GM19328 (cell line): Measurements from ENCODE around the gene KMO.
A peak's percentile ranks its signal among the peaks of the same experiment; 100 is the strongest.

ENCODE experiments used
- ATAC-seq: cut with Tn5 transposase; IDR thresholded peaks from one replicate; pipeline ENCODE4 v1.9.1; 2021; ENCODE audit warnings: mild to moderate bottlenecking, moderate library complexity; ENCODE audit not compliant: unreplicated experiment

KMO gene

DNA sequence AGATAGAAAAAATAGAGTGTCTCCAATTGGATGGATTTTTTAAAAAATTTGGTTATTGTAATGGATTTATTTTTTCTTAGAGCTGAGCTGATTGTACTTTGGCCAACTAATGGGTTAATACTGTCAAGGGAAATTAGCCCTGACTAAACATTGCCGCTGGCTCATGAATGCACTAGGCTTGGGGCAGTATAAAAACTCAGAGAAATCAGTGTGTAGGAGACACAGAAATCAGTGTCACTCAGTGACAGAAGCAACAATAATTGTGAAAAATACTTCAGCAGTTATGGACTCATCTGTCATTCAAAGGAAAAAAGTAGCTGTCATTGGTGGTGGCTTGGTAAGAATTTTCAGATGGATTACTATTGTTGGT, at the start of gene KMO:
KMO (plus strand) TSS at position 217 of the 370 bp plus-strand sequence; CDS start at position 284, 67 bp downstream.
- peak; percentile 26 for ATAC-seq

DNA sequence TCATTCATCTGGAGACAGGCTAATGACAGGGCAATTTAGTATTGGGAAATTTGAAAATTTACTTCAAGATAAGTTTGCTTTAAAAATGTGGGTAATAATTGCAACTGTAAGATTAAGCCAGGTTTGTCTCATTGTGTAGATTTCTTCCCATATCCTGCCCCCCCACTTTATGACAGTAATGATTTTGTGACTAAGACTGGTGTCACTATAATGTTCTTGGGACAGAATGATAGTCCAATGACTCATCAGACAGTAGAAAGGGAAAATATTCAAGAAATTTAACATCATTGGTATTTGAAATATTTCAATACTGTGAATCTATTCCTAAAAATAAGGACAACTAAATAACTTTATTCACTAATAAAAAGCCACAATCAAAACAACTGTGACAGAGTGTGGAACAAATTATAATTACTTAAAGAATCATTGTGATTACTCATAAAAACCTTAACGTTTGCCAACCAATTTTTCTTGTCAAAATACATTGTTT, 49.4 kb upstream of the KMO start:
- ATAC-seq = no peak

DNA sequence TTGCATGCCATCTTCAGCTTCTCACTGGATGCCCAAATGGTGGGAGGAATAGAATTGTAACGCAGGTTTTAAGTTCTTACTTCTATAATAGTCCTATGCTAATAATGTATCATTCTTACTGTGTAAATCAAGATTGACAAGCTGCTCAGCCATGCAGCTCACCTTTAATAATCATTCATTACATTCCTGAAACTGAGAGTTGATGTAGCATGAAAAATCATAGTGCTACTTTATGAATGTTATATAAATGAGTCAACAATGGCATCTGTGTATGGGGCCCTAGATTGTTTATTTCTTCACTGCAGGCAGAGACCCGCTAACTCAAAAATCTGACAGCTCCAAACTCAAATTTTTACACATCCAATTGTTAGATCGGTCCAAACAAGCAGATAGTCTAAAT, 47.0 kb upstream of the KMO start:
- ATAC-seq = peak; percentile 72

DNA sequence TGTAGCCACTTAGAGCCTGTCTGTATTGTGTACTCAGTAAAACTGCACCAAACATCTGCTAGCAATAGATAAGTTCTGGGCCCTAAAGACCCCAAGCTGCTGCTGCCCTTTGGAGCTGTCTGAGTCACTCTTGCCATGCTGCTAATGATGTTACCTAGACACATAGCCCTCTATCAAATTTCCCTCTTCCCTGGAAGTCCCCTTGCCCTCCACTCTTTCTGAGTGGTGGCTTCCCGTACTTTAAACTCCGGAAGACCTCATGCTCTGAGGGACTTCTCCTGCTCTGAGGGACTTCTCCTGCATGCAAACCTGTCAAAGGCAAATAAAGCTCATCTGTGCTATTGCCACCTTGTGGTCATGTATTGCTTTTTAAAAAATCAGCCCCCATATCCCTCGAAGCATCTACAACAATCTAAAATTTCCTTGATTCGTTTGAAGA, 46.6 kb upstream of the KMO start:
- ATAC-seq = peak; percentile 56

DNA sequence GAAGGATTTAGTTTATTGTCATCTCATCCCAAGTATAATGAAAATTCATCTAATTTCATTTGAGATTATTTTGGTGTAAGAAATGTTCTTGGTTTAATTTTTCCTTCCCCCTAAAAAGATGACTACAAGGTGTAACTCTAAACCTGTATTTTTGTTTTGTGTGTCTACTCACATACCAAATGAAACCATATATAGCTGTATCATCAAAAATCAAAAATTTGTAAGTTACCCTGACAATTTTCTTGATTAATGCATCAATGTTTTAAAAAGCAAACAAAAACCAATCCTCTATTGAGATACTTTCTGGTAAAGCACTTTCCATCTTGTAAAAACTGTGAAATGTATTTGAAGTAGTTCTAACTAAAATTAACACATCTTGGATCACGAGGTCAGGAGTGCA, 43.4 kb upstream of the KMO start:
- no peak for ATAC-seq

DNA sequence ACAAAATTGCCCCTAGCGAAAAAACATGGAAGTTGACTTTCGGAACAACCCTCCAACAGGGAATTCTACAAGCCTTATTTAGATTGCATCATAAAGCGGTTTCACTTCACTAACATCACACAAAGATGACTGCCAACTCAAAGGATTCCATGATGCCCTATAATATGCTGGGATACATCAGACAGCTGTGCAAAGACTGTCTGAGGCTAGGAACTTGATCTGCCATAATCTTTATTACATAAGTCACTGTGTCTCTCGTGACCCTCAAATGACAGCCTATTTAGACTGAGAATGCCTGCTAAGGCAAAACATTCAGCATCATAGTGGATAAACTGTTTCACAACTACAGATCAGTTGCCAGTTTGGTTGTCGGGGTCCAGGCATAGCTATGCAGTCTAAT, 36.4 kb upstream of the KMO start:
- no peak for ATAC-seq

DNA sequence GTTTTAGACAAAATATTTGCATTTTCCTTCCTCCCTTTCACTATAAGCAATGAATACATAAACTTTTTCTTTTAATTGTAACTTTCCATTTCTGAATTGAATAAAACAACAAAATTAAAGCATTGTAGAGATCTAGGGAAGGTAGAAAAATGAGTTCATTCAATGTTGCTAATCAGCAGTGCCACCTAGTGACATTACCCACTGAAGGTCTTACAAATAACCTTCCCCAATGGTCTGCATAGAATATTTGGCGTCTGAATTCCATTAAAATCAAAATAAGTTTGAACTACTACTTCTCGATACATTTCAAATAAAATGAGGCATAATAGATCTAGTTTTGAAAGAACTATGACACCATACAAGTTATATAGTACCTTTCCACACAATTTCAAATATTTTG, 32.3 kb upstream of the KMO start:
- ATAC-seq = no peak

DNA sequence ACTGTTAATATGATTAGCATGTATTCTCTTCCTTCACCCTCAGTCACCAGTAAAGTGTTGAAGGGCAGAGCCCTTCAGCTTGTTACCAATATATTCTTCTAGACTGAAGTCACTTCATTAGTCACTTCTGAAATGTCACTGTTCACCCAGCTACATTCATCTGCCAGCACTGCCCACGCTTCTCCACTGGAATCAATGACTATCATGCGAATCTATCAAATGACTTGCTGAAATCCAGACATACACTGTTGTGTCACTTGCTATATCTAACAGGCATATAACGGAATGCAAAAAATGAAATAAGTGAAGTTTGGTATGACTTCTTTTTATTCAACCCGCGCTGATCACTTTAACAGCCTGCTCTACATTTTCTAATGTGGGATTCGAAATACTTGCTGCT, 28.7 kb upstream of the KMO start:
- no peak for ATAC-seq

DNA sequence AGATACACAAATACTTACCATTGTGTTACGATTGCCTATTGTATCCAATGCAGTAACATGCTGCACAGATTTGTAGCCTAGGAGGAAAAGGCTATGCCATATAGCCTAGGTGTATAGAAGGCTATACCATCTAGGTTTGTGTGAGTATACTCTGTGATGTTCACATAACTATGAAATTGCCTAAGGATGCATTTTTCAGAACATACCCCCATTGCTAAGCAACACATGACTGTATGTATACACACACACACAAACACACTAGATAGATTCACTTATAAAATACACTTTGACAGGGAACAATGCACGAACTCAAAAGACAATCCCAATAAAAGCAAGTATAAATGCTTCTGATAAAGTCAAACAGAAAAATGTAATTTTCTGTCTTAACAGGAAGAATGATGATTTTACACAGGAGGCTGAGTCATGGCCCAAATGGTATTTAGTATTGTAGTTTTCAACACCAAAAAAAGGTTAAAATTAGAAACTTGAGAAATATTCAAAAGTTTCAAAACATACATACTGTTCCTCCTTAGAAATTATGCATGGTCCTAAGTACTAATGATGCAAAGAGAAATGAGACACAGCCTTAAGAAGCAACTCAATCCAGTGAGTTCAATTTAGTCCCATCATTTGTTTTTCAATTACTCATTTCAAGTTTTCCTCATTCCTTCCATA, 24.9 kb upstream of the KMO start:
- no peak for ATAC-seq

DNA sequence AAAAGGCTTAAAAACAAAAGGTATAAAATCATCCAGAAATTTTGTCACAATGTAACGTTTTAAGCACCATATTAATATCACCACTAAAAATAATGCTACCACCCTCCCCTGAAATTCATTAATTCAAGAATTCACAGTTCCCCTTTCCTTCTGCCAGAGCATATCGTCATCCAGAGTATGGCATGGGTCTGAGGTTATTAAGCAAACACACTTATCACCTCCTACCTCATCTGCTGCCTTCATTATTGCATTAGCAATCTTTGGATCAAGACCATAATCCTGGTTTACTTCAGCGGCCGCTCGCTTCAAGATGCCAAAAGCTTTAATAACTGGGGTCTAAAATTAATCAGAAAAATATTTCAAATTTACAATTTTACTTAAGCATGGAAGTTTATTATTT, 18.8 kb upstream of the KMO start:
- no peak for ATAC-seq

DNA sequence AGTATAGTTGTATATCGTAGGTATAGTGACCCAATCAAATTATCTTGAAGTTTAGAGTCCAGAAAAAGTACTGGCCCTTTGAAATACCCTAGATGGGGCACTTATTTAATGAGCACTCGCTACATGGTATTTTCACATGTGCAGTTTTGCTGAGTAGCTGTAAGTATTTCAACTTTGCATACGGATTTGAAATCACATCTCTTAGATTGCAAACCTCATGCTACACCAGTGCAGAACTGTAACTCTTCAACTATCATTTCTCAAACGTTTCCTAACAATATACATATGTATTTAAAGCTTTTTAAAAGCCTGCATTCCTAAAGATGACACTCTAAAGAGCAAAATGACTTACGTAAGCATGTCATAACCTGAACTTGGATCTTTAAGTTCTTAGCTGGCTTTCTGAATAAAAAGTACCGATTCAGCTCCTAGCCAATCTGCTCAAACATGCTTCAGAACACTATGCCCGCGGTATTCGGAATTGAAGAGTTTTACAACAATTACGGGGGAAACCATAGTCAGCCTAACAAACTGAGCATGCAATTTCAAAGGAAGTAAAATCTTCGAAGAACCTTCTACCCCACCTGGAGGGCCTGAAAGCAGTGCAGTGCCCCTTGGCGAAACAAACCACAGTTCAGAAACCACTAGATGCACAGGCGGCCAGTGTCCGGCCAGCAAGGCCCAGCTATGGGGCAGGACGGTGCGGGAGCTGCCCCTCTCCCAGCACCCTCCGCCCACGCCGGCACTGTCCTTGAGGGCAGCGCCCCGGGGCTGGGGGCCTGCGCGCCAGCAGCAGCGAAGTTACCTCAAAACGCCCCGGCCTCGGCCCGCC, 13.5 kb upstream of the KMO start:
- peak; percentile 30 for ATAC-seq

DNA sequence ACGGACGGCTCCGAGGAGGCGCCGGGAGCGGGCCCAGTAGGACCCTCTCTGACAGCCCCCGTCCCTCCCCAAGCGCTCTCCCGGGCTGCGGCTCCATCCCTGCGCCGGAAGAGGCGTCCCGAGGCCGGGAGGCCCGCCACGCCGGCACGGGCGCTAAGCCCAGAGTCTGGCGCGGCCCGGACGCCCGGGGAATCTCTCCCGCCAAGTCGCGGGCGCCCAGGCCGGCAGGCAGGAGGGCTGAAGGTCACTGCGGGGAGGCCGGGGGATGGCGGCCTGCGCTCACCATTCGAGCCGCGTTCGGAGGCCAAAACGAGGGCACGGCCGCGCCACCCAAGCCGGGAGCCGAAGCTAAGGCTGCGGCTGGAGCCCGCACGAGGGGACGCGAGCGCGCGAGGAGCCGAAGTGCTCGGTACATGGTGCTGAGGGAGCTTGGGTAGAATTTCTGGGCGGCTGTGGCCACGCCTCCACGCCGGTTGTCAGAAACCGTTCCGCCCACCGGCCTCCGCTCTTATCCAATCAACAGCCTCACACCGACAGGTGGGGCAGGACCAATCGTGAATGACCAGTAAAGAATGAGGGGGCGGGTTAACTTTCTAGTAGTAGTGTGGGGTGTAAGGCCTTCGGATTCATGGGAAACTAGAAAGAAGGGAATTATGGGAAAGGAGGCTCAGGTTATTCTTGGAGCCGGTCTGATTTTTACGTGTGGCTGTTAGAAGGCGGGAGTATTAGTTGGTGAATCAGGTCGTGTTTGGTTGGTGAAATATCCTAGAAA, 12.7 kb upstream of the KMO start, which contains the start of gene FH:
FH (minus strand) TSS at position 448 of the 772 bp plus-strand sequence; CDS start at position 415, 33 bp downstream.
- ATAC-seq = peak; percentile 95

DNA sequence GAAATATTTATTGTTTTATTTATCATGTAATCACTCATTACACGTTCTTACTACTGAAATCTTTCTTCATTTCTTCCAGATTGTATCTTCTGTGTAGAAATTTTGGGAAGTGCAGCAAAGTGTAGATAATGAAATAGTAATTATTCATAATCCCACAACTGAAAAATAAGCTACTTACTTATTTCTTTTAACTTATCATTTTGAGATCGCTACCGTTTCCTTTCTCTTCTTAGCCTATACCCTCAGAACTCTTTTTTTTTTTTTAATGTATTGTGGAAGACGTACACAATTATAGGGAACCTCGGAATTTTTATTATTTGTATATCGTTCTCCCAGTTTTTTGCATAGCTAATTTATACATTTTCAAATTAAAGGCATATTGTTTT, 12.1 kb upstream of the KMO start:
- no peak for ATAC-seq

DNA sequence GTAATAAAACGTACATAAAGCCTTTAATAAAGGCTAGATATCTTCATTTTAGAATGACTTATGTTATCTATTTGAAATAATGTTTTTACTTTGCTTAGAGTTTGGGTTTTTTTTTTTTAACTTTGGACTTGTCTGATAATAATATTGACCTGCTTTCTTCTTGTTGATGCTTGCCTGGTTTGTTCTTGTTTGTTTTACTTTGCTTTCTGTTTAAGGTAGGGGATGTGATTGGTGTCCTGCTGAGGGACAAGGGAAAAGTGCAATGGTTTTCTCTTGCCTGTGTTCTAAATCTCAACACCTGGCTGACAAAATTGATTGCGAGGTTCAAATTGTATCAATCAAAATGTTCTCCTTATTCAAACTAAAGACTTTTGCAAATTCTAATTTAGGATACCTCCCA, 10.5 kb upstream of the KMO start:
- ATAC-seq = no peak

DNA sequence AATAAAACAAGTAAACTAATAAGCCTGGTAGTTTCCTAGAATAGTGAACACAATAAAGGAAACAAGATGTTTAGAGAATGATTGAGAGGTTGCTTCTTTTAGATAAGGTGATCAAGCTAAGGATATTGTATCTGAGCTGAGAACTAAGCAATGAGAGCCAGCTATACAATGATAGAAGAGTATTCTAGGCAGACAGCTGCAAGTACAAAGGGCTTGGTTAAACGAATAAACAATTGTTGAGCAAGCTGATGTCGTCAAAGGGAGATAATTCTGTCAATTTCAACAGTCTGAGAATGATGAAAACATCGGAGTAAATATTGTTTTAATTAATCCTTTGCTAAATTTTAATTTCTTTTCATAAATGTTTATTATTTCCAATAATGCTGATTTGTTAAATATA, 7.2 kb upstream of the KMO start:
- no peak for ATAC-seq

DNA sequence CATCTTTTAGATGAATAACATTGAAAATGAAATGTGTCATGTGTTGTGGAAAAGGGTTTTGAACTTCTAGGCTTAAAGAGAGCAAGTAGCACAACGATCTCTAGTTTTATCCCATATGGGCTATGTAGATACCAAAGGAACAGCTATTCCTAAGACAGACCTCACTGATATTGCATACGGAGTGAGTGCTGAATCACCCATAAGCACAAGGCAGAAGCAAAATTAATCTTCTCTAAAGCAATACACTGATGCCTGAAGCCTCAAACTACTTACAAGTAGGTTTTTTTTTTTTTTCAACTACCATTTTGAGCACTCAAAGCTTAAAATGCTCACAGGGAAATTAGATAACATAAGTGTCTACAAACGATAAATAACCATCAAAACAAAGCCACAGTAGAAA, 5.0 kb upstream of the KMO start:
- ATAC-seq = no peak

DNA sequence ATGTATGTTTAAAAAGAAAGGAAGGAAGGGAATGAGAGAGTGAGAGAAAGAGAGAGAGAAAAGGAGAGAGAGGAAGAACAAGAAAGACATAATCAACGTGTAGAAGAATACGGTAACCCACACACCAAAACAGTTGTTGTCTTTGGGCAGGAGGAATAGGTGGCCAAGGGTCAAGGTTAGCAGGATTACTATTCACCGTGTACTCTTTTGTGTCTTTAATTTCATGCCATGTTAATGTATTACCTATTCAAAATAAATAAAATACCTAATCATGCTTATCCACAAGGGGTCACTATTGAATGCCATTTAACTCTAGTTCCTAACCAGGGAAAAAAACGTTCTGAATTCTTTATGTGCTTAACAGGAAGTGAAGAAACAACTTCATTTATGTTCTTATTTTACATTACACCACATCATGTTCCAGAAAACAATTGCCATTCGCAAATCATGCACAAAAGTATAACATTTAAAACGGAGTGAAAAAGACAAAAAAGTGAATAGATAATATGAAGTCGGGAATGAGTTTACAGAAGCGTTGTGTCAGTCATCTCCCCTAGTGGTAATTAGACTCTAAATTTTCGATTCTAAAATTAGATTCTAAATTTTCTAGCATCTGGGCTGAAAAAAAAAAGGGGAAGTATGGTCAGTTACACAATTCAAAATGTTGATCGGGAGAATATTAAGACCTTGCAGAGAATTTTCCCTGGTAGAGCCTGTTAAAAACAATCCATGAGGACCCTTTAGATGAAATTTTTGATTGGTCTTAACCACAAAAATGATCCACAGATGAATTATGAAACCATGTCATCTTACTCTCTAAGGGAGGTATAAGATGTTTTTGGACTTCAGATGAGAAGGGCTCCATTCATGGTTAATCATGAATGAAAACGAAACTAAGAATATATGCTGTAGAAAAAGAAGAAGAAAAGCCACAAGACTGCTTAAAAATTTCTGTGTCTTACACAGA, 700 bp upstream of the KMO start:
- peak; percentile 61 for ATAC-seq

DNA sequence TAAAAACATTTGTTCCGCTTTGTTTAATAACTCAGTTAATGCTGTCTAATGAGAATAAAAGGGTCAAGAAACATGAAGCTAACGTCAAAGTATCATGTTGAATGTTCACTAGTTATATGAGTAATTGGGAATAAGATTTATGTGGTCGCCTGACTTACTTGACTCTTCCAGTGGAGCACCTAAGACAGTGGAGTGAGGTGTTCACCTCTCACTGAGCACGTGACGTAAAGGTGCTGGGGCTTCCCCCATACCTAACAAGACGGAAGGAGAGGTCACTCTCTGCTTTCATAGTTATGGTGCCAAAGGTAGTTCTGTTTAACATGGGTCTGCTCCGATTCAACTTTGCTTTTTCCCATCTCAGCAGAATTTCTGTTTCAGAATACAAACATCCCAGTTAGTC, 686 bp downstream of the KMO start:
- peak; percentile 60 for ATAC-seq

DNA sequence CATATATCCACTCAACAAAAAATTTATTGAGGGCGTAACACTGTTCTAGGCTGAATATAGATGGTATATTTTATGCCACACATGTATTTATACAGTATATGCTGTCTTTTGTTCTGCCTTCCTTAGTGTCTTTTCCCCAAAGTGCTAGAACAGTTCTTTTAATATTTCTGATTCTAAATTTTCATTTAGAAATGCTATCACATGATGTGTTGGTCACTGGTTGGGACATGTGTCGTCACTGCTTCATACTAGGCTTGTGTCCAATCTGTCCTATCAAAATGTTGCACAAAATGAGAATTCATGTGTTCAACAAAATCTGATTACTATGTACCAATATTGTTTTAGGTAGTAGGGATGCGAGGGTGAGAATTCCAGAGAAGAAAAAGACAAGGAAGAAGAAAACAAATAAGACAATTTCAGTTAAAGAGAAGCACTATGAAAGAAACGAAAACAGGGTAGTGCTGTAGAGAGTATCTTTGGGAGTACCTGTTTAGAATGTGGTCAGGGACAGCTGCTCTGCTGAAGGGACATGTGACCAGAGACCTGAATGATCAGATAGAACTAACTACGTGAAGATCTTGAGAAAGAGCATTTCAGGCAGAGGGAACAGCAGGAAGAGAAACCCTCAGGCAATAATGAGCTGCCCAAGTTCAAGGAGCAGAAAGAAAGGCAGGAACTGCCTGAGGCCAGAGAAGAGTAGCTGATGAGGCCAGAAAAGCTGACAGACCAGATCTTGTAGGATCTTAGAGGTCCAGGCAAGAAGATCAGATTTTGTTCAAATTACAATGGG, 1.3 kb downstream of the KMO start:
- no peak for ATAC-seq

DNA sequence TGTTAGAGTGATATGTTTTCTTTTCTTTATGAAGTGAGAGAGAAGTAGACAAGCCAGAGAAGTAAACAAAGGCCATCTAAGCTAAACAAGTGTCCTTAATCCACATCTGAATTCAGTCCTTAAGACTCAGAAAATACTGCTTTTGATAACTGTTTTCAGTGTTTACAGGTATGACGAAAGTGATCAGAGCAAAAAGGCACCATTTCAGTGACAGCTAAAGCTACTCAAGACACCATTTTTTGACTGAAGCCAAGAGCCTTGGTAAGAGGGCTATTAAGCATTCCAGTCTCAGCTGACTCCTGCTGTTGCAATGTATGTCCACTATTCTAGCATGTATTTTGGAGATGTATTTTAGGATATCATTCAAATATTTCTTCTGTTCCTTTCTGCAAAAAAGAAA, 4.1 kb downstream of the KMO start:
- ATAC-seq = no peak
